ENCODE results near the gene RAB13. TPM values are rescaled to one million over a fixed set of nuclear protein-coding genes. Genes with fewer than 3 reads are reported as not detected.

RAB13 gene
- total and polyA plus RNA-seq, 2 of the 13 experiments (the other 11 are each of a cell fraction or from before 2014, with no cell fraction given): 15.9 to 24.7 TPM

DNA sequence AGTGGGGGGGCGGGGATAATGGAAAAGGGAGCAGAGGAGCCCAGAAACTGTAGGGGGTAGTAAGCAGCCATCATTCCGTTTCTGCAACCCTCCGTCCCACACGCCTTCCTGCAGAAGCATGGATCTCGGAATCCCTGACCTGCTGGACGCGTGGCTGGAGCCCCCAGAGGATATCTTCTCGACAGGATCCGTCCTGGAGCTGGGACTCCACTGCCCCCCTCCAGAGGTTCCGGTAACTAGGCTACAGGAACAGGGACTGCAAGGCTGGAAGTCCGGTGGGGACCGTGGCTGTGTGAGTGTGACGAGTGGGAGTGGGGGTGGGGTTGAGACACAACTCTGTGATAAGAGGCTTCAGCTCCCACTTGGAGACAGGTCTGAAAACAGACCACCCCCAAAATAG, 17.7 kb downstream of the RAB13 start:
- ChIA-PET POLR2A (interaction anchor here (1.4 to 10.0 kb wide), 4 partner anchors 9 to 200 kb away, joined by 4 to 209 read pairs (median 48); partner anchors contain the start of genes JTB, RAB13 and RPS27), CTCF (ENCODE audit: low intra/inter-chr PET ratio, low total read pairs) (no interaction called here)
- ATAC-seq: no peak
- Histone ChIP-seq H3K9ac (ENCODE audit: insufficient read depth, low read depth, low read length) (peak overlapping the region; percentile 75), H3K79me2 (ENCODE audit: insufficient read depth, low read length) (peaks cover 6% of the 10 kb centered on the region), H3K4me1 (ENCODE audit: insufficient read depth, low read length) (peaks cover 29% of the 10 kb centered on the region), H3K4me3 (replicated peaks in 1 of 3; ENCODE audit: insufficient read depth in 1 of 3, low read depth in 2 of 3, low read length in 3 of 3) (peak overlapping the region; percentile 62 to 82 (median 72)), H3K9me3 (ENCODE audit: low read length) (no peaks in the 10 kb centered on the region), H3K27me3 (ENCODE audit: control insufficient read depth in 1 of 2, insufficient read depth in 2 of 2, low read length in 2 of 2) (no peaks in the 10 kb centered on the region), H4K20me1 (ENCODE audit: insufficient read depth, low read length) (no peaks in the 10 kb centered on the region), H2AFZ (ENCODE audit: low read length) (no peak overlapping the region), H3K4me2 (ENCODE audit: low read depth, low read length) (peak overlapping the region; percentile 98), H3K27ac (ENCODE audit: extremely low read length, insufficient read depth, low read length) (peak overlapping the region; percentile 83), H3K36me3 (replicated peaks in 1 of 2; ENCODE audit: control insufficient read depth in 1 of 2, insufficient read depth in 2 of 2, low read length in 2 of 2) (peaks cover 0 to under 1% of the 10 kb centered on the region in 2 experiments; a peak in 1 of 5 replicates)
- in situ Hi-C loops (cut with HindIII; ENCODE audit: extremely low pct_ligation_motif_present, low pct_unique_long_range_greater_than_20kb): no loop called here
- whole genome bisulfite sequencing (ENCODE audit: low lambda C conversion rate): 7% methylated on average over 9 of the region's 13 CpGs
- intact Hi-C loops (cut with micrococcal nuclease; ENCODE audit: unreplicated experiment): loop anchor here (5.0 kb wide), 1 partner anchor 171 kb away; no protein-coding TSS in a partner anchor
- DNase-seq (ENCODE audit: low spot score): no peak
- FAIRE-seq: no peak
- no TSS peak for BruUV-seq (replicated peaks)
- TF ChIP-seq SALL2 (CRISPR knock-in tag; IDR thresholded peaks at IDR 0.05): no peak
- no peak for TF ChIP-seq SP140L (CRISPR knock-in tag; IDR thresholded peaks at IDR 0.05; ENCODE audit: borderline replicate concordance)
- TF ChIP-seq HNRNPK (IDR thresholded peaks at IDR 0.05; ENCODE audit: low read depth, low read length, poor library complexity, severe bottlenecking): no peak
- TF ChIP-seq TSC22D2 (CRISPR knock-in tag; IDR thresholded peaks at IDR 0.05; ENCODE audit: borderline replicate concordance): no peak
- TF ChIP-seq, protein P1, sequence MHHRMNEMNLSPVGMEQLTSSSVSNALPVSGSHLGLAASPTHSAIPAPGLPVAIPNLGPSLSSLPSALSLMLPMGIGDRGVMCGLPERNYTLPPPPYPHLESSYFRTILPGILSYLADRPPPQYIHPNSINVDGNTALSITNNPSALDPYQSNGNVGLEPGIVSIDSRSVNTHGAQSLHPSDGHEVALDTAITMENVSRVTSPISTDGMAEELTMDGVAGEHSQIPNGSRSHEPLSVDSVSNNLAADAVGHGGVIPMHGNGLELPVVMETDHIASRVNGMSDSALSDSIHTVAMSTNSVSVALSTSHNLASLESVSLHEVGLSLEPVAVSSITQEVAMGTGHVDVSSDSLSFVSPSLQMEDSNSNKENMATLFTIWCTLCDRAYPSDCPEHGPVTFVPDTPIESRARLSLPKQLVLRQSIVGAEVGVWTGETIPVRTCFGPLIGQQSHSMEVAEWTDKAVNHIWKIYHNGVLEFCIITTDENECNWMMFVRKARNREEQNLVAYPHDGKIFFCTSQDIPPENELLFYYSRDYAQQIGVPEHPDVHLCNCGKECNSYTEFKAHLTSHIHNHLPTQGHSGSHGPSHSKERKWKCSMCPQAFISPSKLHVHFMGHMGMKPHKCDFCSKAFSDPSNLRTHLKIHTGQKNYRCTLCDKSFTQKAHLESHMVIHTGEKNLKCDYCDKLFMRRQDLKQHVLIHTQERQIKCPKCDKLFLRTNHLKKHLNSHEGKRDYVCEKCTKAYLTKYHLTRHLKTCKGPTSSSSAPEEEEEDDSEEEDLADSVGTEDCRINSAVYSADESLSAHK (CRISPR knock-in tag; IDR thresholded peaks at IDR 0.05; ENCODE audit: borderline replicate concordance): no peak
- TF ChIP-seq, protein P2, sequence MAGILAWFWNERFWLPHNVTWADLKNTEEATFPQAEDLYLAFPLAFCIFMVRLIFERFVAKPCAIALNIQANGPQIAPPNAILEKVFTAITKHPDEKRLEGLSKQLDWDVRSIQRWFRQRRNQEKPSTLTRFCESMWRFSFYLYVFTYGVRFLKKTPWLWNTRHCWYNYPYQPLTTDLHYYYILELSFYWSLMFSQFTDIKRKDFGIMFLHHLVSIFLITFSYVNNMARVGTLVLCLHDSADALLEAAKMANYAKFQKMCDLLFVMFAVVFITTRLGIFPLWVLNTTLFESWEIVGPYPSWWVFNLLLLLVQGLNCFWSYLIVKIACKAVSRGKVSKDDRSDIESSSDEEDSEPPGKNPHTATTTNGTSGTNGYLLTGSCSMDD (CRISPR knock-in tag; IDR thresholded peaks at IDR 0.05): no peak
- TF ChIP-seq CEBPG (CRISPR knock-in tag; IDR thresholded peaks at IDR 0.05): no peak
- TF ChIP-seq SIX4 (CRISPR knock-in tag; IDR thresholded peaks at IDR 0.05): no peak
- TF ChIP-seq, protein P3, sequence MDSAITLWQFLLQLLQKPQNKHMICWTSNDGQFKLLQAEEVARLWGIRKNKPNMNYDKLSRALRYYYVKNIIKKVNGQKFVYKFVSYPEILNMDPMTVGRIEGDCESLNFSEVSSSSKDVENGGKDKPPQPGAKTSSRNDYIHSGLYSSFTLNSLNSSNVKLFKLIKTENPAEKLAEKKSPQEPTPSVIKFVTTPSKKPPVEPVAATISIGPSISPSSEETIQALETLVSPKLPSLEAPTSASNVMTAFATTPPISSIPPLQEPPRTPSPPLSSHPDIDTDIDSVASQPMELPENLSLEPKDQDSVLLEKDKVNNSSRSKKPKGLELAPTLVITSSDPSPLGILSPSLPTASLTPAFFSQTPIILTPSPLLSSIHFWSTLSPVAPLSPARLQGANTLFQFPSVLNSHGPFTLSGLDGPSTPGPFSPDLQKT (CRISPR knock-in tag; IDR thresholded peaks at IDR 0.05; ENCODE audit: borderline replicate concordance): no peak
- no peak for TF ChIP-seq ZNF234 (CRISPR knock-in tag; conservative IDR thresholded peaks at IDR 0.05)
- TF ChIP-seq ZNF841 (CRISPR knock-in tag; IDR thresholded peaks at IDR 0.05; ENCODE audit: borderline replicate concordance): no peak
- TF ChIP-seq ZZZ3 (CRISPR knock-in tag; IDR thresholded peaks at IDR 0.05; ENCODE audit: borderline replicate concordance): no peak
- TF ChIP-seq NFATC3 (CRISPR knock-in tag; IDR thresholded peaks at IDR 0.05): no peak
- TF ChIP-seq, protein P4, sequence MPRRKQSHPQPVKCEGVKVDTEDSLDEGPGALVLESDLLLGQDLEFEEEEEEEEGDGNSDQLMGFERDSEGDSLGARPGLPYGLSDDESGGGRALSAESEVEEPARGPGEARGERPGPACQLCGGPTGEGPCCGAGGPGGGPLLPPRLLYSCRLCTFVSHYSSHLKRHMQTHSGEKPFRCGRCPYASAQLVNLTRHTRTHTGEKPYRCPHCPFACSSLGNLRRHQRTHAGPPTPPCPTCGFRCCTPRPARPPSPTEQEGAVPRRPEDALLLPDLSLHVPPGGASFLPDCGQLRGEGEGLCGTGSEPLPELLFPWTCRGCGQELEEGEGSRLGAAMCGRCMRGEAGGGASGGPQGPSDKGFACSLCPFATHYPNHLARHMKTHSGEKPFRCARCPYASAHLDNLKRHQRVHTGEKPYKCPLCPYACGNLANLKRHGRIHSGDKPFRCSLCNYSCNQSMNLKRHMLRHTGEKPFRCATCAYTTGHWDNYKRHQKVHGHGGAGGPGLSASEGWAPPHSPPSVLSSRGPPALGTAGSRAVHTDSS (CRISPR knock-in tag; conservative IDR thresholded peaks at IDR 0.05): no peak
- TF ChIP-seq, protein P5, sequence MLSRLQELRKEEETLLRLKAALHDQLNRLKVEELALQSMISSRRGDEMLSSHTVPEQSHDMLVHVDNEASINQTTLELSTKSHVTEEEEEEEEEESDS (CRISPR knock-in tag; IDR thresholded peaks at IDR 0.05; ENCODE audit: borderline replicate concordance): no peak
- TF ChIP-seq TGIF2 (CRISPR knock-in tag; IDR thresholded peaks at IDR 0.05): no peak
- no peak for TF ChIP-seq JUN (CRISPR knock-in tag; IDR thresholded peaks at IDR 0.05)
- TF ChIP-seq, protein P6, sequence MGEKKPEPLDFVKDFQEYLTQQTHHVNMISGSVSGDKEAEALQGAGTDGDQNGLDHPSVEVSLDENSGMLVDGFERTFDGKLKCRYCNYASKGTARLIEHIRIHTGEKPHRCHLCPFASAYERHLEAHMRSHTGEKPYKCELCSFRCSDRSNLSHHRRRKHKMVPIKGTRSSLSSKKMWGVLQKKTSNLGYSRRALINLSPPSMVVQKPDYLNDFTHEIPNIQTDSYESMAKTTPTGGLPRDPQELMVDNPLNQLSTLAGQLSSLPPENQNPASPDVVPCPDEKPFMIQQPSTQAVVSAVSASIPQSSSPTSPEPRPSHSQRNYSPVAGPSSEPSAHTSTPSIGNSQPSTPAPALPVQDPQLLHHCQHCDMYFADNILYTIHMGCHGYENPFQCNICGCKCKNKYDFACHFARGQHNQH (CRISPR knock-in tag; IDR thresholded peaks at IDR 0.05): no peak
